CD4-positive, alpha-beta T cell treated with Interleukin-2 at 100 ng/mL for 4 hours (primary cell): ENCODE measurements around the gene PEMT.

Source experiments
- DNase-seq: peaks from one replicate; pipeline ENCODE4 v3.0.0-alpha.2; 2020; ENCODE audit warnings: low spot score

The PEMT gene

DNA sequence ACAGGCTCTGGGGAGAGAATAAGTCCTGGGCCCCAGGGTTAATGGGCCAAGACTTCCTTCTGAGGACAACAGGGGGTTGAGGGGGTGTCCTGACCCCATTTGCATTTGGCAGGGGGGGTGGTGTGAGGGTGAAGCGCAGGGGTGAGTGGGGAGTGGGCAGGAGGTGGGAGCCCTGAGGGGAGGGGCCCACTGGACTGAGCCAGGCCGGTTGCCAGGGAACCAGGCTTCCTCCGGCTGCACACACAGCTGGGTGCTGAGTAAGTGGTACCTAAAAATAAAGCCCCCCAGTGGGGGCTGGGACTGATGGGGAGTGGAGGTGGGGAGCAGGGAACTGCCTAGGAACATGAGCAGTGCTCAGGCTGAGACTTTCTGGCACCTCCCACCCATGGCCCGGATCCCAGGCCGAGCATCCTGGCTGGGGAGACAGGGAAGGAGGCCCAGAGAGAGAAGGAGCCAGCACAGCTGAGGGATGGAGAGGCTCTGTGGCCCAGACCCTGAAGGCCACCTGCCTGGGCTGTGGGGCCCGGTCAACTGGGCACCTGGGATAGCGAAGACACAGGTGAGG is 87.9 kb downstream of the PEMT start:
- no peak for DNase-seq

DNA sequence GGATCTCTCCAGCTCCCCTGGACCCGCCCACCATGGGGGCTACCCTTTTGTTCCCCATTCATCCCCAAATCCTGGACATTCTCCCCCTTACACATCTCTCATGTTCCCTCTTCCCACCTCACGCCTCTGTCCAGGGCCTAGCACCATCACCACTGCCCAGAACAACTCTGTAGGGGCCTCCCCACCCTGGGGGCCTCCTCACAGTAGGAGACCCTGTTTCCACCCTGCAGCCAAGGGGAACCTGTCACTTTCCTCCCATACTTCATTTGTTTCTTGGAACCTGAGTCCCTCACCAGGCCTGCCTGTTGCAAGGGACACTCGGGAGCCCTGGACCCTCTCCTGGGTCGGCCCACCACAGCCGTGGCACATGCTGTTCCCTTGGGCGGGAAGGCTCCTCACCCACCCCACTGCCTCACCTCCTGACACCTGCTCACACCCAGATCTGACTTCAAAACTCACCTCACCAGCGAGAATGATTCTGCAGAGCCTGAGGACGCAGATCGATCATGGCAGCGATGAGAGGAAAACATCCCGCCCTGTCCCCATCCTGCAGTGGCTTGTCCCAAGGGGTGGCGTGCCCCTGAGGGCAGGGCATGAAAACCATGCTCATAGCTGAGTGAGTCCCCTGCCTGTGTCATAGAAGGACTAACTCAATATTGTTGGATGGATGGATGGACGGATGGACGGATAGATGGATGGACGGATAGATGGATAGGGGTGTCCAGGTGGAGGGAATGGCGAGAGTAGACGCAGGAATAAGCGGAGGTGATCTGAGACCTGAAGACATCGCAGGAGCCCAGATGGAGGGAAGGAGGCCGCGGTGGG is 88.6 kb downstream of the PEMT start:
- no peak for DNase-seq

DNA sequence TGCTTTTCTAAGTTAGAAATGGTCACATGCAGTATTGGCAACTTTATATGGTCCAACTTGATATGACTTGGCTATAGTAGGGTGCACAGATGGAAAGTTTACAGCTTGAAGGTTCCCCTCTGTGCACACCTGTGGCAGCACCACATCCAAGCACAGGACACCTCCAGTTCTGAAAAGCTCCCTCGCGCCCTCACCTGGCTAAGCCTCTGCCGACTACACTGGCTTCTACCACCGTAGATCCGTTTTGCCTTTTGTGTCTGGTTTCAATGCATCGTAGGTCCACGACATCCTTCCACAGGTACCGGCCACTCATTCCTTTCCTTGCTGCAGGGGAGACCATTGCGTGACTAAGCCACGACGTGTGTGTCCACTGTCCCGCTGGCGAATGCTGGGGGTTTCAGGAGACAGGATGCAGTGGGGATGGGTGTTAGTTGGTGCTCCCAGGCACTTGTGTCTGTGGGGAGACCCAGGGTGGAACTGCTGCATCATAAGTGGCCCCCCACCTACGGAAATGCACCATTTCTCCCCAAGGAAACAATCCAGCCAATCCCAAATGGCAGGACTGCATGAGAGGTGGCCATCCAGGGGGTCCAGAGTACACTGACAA is 90.4 kb downstream of the PEMT start:
- no peak for DNase-seq

DNA sequence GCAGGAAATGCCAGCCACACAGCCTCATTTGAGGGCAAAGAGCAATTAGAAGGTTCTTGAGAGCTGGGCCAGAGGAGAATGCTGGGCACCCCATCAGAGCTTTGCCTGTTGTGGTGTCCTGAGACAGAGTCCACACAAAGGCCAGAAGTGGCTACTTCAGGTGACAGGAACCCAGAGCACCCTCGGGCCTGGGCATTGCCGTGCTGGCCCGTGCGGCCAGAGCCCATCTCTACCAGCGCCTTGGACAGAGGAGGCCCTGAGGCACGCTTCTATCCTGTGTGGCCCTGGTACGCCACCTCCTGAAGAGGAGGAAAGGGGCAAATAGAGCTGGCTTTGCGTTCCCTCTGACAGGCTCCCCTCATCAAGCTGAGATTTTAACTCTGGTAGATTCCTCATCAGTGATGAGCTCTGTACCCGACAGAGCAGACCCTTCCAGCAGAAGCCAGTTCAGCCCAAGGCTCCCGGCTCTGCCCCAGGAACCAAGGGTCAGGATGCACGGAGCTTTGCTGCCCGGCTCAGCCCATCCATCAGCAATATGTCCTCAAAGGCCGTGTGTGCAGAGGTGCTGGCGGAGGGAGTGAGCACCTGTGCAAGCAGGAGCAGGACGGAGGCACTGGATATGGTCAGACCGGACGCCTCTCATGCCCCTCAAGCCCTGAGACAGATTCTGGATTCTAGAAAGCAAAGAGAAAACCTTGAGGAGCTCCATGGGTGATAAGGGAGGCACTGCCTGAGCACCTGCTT is 91.9 kb downstream of the PEMT start:
- no peak for DNase-seq

DNA sequence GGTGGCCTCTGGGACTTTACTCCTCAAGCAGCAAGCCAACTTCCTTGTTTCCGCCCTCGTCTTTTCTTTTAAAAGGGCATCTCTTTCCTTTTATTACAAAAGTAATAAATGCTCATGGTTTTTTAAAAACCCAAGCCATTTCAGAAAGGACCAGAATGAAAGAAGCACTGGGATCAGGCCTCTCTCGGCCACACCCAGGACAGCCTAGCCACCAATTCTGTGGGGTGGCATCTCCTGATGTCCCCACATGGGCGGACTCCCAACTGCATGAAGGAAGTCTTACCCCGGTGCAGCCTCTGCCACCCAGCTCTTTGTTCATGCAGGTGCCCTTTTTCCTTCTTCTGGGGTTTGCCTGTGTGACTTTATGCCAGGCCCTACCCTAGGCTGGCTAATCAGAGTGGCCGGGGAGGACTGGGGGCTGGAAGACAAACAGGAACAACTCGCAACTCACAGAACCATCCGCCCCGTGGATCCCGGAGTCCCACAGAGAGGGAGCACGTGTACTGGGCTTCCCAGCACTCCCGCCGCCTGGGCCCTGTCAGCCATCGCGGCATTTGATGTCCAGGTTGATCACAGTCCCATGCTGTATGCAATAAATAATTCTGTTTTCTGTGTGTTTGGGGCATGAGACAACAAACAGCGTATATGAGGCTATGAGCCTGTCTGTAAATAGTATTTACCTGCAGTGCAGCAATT is 92.8 kb downstream of the PEMT start:
- DNase-seq, result no peak

DNA sequence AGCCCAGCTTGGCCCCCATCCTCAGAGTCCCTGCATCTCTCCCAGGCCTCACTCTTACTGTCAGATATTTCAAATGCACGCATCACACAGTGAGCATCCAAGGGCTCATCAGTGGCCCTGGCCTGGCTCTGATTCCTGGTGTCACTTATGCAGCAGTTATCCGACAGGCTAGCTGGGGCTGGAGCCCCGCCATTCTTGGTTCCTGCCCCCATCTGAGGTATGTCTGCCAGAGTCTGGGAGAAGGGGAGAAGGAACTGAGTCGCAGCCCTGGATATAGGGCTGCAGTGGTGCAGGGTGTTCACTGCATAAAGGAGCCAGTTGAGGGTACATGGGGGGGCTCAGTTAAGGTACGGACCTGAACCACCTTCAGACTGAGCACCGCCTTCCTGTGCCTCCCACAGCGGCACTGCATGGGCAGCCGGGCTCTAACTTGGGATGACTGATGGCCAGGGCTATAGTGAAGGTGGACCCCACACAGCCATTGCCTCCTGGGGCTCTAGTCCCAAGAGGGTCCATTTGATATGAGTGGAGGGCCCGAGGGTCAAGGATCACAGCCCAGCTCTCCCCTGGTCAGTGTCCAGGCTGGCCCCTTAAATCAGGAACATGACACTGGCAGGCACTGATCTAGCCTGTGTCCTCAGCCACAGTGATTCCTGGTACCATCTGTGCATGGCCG is 93.5 kb downstream of the PEMT start:
- DNase-seq, result no peak

DNA sequence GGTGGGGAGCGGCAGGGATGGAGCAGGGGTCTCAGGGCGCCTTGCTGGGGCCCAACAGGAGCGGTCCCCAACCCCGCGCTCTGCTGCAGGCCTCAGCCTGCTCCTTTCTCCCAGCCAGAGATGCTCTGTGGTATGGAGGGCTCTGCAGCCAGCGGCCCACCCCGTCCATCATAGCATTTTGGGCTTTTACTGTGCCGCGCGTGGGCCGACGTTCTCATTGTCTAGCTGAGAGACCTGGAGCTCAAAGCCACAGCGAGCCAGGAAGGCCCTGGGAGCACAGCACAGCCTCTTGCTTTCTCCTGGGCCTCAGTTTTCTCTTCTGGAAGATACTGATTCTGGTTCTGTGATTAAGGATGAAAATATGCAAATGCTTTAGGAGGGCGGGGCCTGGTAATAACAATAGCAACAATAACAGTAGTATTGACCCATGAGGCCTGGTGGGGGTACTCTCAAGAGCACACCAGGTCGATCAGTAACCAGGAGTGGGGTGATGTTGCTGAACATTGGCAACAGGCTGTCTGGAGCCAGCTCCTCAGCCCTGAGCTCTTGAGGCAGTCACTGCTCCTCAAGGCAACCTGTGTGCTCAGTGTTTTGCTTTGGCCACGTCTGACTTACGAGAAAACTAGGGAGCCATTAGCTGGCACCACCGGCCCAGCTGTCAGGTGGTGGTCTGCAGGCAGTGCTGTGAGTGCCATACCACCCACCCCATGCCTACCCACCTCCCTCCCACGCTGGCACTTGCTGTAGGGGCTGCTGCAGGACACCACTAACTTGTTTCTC is 94.3 kb downstream of the PEMT start:
- no peak for DNase-seq

DNA sequence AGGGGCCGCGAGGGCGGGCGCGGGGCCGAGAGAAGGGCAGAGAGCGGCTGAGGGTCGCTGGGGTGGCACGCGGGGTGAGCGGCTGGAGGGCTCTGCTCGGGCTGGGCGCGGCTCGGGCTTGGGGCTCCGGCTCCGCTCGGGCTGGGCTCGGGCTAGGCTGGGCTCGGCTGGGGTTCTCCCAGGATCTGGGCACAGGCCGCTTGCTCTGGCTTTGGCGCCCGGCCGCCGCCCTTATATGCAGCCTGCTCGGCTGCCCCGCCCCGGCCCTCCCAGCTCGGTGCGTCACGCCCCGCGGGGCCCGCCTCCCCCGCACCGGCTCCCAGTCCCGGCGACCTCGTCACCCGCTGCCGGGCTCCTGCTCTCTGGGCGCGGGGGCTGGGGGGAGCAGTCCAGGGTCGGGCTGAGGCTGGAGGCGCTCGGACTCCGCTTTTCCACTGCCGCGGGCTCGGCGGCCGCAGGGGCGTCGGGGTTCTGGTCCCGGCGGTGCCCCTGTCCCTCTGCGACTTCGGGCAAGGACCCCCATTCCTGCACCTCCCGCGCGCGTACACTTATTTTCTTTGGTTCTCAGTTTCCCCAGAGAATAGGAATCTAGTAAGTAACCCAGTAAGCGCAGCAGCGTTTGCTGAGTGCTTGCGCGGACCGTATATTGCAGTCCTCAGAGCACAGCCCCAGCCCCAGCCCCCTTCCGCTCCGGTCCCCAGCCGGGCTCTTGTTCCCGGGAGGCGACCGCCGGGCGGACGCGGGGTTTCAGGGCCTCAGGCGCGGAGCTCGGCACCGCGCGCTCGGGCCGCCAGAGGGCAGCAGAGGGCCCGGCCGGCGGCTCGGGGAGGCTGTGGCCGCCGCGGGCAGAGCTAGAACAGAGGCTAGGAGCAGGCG is 95.1 kb downstream of the PEMT start, which contains the start of gene RASD1:
Gene RASD1 (minus strand): TSS at position 207 of the 876 bp plus-strand sequence. CDS start 214 bp downstream, outside the sequence.
- DNase-seq, result peak; percentile 79

DNA sequence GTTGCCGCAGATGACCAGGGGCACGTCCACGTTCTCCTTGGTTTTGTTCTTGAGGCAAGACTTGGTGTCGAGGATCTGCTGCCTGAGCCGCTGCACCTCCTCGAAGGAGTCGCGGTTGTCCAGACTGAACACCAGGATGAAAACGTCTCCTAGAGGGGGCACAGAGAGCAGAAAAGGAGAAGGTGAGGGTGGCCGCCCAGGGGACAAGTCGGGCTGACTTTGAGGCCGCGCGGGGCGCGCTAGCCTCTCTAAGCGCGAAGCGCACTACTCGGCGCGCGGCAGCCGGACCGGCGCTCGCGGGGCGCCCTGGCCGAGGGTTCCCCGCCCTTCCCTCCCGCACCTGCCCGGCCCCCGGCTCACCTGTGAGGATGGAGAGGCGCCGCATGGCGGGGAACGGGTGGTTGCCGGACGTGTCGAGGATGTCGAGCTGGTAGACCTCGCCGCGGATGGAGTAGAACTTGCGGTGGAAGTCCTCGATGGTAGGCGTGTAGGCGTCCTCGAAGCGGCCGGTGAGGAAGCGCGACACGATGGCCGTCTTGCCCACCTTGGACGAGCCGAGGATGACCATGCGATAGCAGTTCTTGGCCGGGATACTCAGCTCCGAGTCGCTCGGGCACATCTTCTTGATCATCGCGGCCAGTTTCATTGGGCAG is 95.8 kb downstream of the PEMT start:
- DNase-seq, result peak; percentile 7

DNA sequence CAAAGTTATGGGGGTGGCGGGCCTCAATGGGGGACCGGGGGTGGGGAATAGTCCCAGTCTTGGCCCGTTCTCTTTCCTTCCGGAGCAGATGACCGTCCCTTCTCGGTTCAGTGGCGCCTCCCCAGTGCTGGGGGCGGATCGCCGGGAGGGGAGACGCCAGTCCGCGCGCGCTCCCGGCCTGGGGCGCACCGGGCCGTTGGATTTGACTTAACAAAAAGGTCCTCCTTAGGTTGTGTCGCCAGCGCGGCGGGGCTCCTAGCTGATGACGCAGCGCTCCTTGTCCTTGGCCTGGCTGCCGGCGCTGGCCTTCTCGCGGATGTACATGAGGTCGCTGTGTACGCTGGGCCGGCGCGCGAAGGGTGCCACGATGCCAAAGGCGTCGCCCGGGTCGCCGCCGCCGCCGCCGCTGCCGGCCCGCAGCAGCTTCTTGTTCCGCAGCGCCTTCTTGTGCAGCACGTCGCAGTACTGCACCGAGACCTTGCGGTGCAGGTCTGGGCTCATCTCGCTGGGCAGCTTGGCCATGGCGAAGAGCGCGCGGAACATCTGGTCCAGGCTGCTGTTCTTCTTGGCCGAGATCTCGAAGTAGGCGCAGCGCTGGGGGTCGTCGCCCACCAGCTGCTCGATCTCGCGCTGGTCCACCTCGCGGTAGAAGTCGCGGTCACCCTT is 96.5 kb downstream of the PEMT start:
- DNase-seq, result no peak

DNA sequence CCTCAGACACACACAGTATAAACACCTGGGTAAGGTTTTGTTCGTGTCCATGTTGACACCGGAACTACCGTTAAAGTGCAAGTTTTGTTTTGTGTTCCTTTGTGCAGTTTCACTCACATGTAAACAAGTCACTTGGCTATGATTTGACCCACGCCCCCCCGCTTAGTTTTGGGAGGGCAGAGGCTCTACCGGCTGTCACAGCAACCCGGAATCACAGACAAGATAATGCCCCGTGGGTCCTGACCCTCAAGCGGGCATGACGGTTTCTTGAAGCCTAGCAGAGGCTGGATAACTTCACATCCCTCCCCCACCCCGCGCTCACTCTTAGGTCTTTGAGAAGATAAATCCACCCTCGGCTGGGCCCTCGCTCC is 97.0 kb downstream of the PEMT start:
- no peak for DNase-seq

DNA sequence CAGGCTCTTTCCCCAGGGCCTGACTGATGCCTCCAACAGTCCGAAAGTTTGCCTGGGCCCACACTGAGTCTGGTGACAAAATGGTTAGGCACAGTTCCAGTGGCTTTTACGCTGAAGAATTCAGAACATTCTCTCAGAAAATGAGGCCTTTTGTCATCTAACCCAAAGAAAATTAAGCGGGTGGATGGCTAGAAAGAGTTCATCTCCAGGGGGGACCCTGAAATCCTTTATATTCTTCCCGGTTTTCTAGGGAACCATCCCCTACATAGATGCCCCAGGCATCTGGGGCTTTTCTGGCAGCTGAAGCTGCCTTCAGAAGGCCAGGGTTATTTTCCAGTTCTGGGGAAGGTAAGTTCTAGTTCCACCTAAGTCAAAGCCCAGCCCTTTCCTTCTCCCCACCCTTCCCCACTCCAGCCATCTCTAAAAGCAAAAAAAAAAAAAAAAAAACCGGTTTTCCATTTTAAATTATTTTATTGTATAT is 97.5 kb downstream of the PEMT start:
- DNase-seq, result no peak

DNA sequence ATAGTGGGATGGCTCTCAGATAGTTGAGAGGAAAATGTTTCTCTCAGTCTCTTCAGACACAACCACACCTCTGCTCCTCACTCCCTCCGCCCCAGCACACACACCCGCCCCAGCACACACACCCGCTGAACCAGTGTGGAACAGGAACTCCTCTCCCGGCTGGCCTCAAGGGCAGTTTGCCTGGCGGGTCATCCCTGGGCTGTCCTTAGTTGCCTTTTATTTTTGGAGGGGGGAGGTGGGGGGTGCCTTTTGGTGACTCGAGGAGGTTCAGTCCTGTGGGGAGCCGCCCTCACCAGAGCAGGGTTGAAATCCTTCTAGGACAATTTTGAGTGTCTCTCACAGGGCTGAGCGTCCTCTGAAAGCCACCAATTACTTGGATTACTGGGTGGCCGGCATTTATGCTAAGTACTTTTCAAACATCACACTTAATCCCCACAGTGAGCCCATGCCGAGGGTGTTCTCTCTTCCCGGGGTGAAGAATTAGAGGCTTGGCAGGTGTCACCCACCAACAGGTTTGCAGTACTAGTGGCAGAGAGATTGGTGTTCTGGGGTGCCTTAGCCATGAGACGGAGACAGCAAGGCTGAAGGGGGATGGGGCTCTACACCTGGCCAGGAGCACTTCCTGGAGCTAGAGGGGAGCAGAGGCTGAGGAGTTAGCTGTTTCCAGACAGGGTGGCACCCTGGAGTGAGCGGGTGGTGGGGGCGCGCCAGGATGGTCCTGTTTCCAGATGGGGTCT is 98.1 kb downstream of the PEMT start:
- DNase-seq, result no peak

DNA sequence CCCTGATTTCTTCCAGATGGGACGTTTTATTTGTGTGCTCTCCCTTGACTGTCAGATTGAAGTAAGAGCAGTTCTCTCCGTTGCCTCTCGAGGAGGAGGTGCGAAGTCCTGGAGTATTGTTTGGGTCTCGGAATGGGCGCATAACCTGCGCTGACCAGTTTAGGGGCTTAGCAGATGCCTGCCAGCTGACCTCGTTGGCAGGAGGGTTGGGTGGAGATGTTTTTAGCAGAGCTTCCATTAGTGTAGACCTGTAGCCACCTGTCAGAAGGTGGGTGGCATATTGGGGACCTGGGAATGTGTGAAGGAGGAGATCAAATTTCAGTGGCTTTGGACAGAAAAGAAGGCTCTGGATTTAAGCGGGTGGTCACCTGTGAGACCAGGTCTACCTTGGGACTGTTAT is 98.9 kb downstream of the PEMT start:
- no peak for DNase-seq

DNA sequence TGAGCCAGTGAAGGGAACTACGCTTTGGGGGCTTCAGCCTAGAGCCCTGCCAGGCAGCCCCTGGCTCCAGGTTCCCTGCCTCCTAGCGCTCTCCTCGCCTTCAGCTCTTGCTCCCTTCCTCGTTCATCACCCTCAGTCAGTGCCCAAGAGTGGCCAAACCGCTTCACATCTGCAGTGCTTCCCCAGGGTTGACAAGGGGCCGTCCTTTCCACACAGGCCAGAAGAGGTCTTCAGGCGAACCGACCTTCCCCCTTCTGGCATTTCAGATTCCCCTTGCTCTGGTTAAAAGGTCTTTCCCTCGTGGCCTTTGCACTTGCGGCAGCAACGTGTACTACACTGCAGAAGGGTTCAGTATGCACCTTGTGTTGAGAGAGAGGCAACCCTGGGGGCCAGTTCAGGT is 99.4 kb downstream of the PEMT start:
- DNase-seq, result no peak

DNA sequence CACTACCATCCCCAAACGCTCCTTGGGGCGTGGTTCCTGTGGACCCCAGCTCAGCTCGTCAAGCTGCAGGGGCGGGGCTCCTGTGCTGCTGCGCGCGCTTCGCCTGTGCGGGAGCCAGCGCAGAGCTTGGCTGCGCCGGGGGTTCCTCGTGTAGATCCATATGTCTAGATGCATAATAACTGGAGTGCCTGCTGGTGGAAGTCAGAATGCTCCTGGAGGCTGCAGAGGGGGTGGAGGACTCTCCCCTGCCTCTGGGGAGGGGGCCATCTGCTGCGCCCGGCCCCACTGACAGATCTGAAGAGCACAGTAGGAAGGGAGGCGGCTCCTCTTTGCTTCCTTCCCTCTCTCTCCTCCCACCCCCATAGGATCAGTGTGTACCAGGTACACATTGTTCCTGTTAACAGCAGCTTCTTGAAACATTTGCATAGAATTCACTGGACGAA is 99.9 kb downstream of the PEMT start:
- no peak for DNase-seq

DNA sequence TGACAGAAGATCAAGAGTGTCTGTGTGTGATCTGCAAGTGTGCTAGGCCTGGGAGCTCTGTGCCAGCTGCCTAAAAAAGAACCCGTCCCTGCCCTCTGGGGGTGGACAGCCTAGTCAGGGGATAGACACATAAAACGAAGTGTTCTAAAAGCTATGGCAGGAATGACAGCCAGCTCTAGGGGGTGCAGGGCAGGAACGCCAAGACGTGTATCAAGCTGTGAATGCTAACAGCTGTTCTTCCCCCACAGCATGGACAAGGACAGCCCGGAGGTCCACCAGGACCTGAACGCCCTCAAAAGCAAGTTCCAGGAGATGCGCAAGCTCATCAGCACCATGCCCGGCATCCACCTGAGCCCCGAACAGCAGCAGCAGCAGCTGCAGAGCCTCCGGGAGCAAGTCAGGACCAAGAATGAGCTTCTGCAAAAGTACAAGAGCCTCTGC is 100.5 kb downstream of the PEMT start:
- DNase-seq, result no peak

DNA sequence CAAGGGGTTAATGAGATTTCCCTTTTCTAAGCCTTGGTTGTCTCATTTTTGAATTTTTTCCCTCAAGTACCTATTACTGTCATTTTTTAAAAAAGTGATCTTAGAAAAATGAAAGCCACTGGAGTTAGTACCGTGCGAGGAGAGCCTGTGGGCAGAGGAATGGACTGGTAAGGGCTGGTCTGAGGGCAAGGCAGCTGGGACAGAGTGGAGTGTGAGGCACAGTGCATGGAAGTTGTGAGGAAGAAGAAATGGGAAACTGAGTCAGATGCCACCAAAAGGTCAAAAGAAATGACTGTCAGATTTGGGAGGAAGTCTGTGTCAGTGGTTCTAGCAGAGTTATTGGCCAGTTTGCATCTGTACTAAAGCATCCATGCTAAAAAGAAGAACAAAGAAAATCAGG is 103.5 kb downstream of the PEMT start:
- no peak for DNase-seq
